ENCODE data around the gene WASF3. TPM values are rescaled to one million over a fixed set of nuclear protein-coding genes. Genes with fewer than 3 reads are reported as not detected.
"Not testable (repeated sequence)": the region's sequence is repeated elsewhere in the genome, so short reads cannot be mapped to it uniquely, and the experiment has no call there.

Gene WASF3
- total and polyA plus RNA-seq, 2 donors from 2014 or later, result 3.7 to 18.5 TPM

- no peak for DNase-seq
- Histone ChIP-seq H3K27me3 (ENCODE audit: control insufficient read depth, insufficient read depth, low read length) (no peaks in the 10 kb centered on the region), H3K4me3 (ENCODE audit: low read length in 3 of 3) (no peak overlapping the region), H3K4me1 (ENCODE audit: control insufficient read depth in 2 of 3, insufficient read depth in 2 of 3, low read depth in 1 of 3, low read length in 3 of 3) (no peaks in the 10 kb centered on the region), H3K36me3 (ENCODE audit: control insufficient read depth in 2 of 3, insufficient read depth in 3 of 3, low read length in 3 of 3) (no peaks in the 10 kb centered on the region), H3K9ac (ENCODE audit: low read length in 3 of 3) (no peak overlapping the region), H3K9me3 (ENCODE audit: control insufficient read depth in 2 of 3, insufficient read depth in 1 of 3, low read length in 3 of 3) (peaks cover 0 to 10% (median 0%) of the 10 kb centered on the region in 3 donors), H3K27ac (ENCODE audit: low read depth in 2 of 2, low read length in 2 of 2) (no peak overlapping the region)
- intact Hi-C loops (cut with DNase I), result no loop called here
- FAIRE-seq, result no peak
- no peak for TF ChIP-seq CTCF (IDR thresholded peaks at IDR 0.05; ENCODE audit: borderline replicate concordance, extremely low read depth, insufficient read depth)
Measured at GRCh38 chr13:26629260-26629825, 71.9 kb downstream of the WASF3 start.

DNA sequence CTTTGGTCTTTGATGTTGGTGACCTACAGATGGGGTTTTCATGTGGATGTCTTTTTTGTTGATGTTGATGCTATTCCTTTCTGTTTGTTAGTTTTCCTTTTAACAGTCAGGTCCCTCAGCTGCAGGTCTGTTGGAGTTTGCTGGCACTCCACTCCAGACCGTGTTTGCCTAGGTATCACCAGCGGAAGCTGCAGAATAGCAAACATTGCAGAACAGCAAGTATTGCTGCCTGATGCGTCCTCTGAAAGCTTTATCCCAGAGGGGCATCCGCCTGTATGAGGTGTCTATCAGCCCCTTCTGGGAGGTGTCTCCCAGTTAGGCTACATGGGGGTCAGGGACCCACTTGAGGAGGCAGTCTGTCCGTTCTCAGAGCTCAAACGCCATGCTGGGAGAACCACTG, 78.2 kb downstream of the WASF3 start:
- H3K4me1 ChIP-seq (ENCODE audit: control insufficient read depth in 2 of 3, insufficient read depth in 2 of 3, low read depth in 1 of 3, low read length in 3 of 3); H3K27ac ChIP-seq (ENCODE audit: low read depth in 2 of 2, low read length in 2 of 2); H3K4me3 ChIP-seq (ENCODE audit: low read length in 3 of 3); H3K9ac ChIP-seq (ENCODE audit: low read length in 3 of 3); DNase-seq; intact Hi-C loops (cut with DNase I); H3K9me3 ChIP-seq (ENCODE audit: control insufficient read depth in 2 of 3, insufficient read depth in 1 of 3, low read length in 3 of 3); H3K36me3 ChIP-seq (ENCODE audit: control insufficient read depth in 2 of 3, insufficient read depth in 3 of 3, low read length in 3 of 3); FAIRE-seq; H3K27me3 ChIP-seq (ENCODE audit: control insufficient read depth, insufficient read depth, low read length): not testable (repeated sequence)

DNA sequence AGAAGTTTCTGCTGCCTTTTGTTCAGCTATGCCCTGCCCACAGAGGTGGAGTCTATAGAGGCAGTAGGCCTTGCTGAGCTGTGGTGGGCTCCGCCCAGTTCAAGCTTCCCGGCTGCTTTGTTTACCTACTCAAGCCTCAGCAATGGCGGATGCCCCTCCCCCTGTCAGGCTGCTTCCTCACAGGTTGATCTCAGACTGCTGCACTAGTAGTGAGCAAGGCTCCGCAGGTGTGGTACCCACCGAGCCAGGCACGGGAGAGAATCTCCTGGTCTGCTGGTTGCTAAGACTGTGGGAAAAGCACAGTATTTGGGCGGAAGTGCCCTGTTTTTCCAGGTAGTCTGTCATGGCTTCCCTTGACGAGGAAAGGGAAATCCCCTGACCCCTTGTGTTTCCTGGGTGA, 78.6 kb downstream of the WASF3 start:
- H3K9ac ChIP-seq (ENCODE audit: low read length in 3 of 3); FAIRE-seq; H3K4me3 ChIP-seq (ENCODE audit: low read length in 3 of 3); intact Hi-C loops (cut with DNase I); H3K27me3 ChIP-seq (ENCODE audit: control insufficient read depth, insufficient read depth, low read length); H3K27ac ChIP-seq (ENCODE audit: low read depth in 2 of 2, low read length in 2 of 2); H3K9me3 ChIP-seq (ENCODE audit: control insufficient read depth in 2 of 3, insufficient read depth in 1 of 3, low read length in 3 of 3); H3K4me1 ChIP-seq (ENCODE audit: control insufficient read depth in 2 of 3, insufficient read depth in 2 of 3, low read depth in 1 of 3, low read length in 3 of 3); H3K36me3 ChIP-seq (ENCODE audit: control insufficient read depth in 2 of 3, insufficient read depth in 3 of 3, low read length in 3 of 3); DNase-seq: not testable (repeated sequence)

GRCh38 chr13:26646603-26647002, 89.1 kb downstream of the WASF3 start:
- Histone ChIP-seq H3K9ac (ENCODE audit: low read length in 3 of 3) (no peak overlapping the region), H3K4me3 (ENCODE audit: low read length in 3 of 3) (no peak overlapping the region), H3K36me3 (ENCODE audit: control insufficient read depth in 2 of 3, insufficient read depth in 3 of 3, low read length in 3 of 3) (peaks cover 0 to 2% (median 0%) of the 10 kb centered on the region in 3 donors), H3K9me3 (ENCODE audit: control insufficient read depth in 2 of 3, insufficient read depth in 1 of 3, low read length in 3 of 3) (peaks cover 0 to 4% (median 0%) of the 10 kb centered on the region in 3 donors), H3K4me1 (ENCODE audit: control insufficient read depth in 2 of 3, insufficient read depth in 2 of 3, low read depth in 1 of 3, low read length in 3 of 3) (no peaks in the 10 kb centered on the region), H3K27me3 (ENCODE audit: control insufficient read depth, insufficient read depth, low read length) (no peaks in the 10 kb centered on the region), H3K27ac (ENCODE audit: low read depth in 2 of 2, low read length in 2 of 2) (no peak overlapping the region)
- no peak for TF ChIP-seq CTCF (IDR thresholded peaks at IDR 0.05; ENCODE audit: borderline replicate concordance, extremely low read depth, insufficient read depth)
- intact Hi-C loops (cut with DNase I), result no loop called here
- FAIRE-seq (no peak), DNase-seq (no peak)
